OCI-M1 (cell line): ENCODE results near the gene CHMP1B.
A peak's percentile ranks its signal among the peaks of the same experiment; 100 is the strongest.

ENCODE experiments used
- DNase-seq: peaks from one replicate; lab custom pipeline; 2025; lab: John Stamatoyannopoulos, UW

Gene CHMP1B

GRCh38 chr18:11851146-11851805, at the start of gene CHMP1B:
TSS of gene CHMP1B (plus strand) at chr18:11851413. CDS start at chr18:11851512, 99 bp downstream.
- DNase-seq, result peak; percentile 98

- no peak for DNase-seq
These were observed 49.6 kb upstream of the CHMP1B start for GRCh38 chr18:11801573-11801972.

GRCh38 chr18:11802158-11802557, 49.1 kb upstream of the CHMP1B start:
- DNase-seq, result no peak

GRCh38 chr18:11802586-11802985, 48.6 kb upstream of the CHMP1B start:
- no peak for DNase-seq

- DNase-seq, result no peak
These were observed 44.0 kb upstream of the CHMP1B start for GRCh38 chr18:11807233-11807632.

- no peak for DNase-seq
These were observed 43.0 kb upstream of the CHMP1B start for GRCh38 chr18:11808001-11808855.

- DNase-seq, result no peak
These were observed 41.3 kb upstream of the CHMP1B start for GRCh38 chr18:11809895-11810294.

GRCh38 chr18:11810379-11810778, 40.8 kb upstream of the CHMP1B start:
- DNase-seq, result no peak

GRCh38 chr18:11811009-11811408, 40.2 kb upstream of the CHMP1B start:
- no peak for DNase-seq

- DNase-seq, result no peak
These were observed 34.0 kb upstream of the CHMP1B start for GRCh38 chr18:11817229-11817628.

GRCh38 chr18:11818486-11819203, 32.6 kb upstream of the CHMP1B start:
- no peak for DNase-seq

GRCh38 chr18:11819938-11820337, 31.3 kb upstream of the CHMP1B start:
- no peak for DNase-seq

GRCh38 chr18:11820697-11821096, 30.5 kb upstream of the CHMP1B start:
- DNase-seq, result no peak

GRCh38 chr18:11821208-11821607, 30.0 kb upstream of the CHMP1B start:
- no peak for DNase-seq

- no peak for DNase-seq
These were observed 29.5 kb upstream of the CHMP1B start for GRCh38 chr18:11821643-11822237.

- DNase-seq, result no peak
These were observed 27.7 kb upstream of the CHMP1B start for GRCh38 chr18:11823545-11823944.

- peak; percentile 19 for DNase-seq
These were observed 24.4 kb upstream of the CHMP1B start for GRCh38 chr18:11826836-11827235.

- no peak for DNase-seq
These were observed 22.3 kb upstream of the CHMP1B start for GRCh38 chr18:11828786-11829432.

- no peak for DNase-seq
These were observed 20.6 kb upstream of the CHMP1B start for GRCh38 chr18:11830585-11830984.

- no peak for DNase-seq
These were observed 19.3 kb upstream of the CHMP1B start for GRCh38 chr18:11831921-11832320.

GRCh38 chr18:11834772-11835171, 16.4 kb upstream of the CHMP1B start:
- no peak for DNase-seq

- no peak for DNase-seq
These were observed 11.7 kb upstream of the CHMP1B start for GRCh38 chr18:11839556-11839955.
